HFFc6 (cell line): ENCODE data around the gene SLC12A6. TPM values are rescaled to one million over a fixed set of nuclear protein-coding genes. Genes with fewer than 3 reads are reported as not detected.

Experiments
- DNase-seq: peaks from one replicate; pipeline ENCODE4 v3.0.0-alpha.2; 2018
- H3K27ac Mint-ChIP-seq: 2 replicates; pipeline ENCODE4 v1.8.0; 2020; ENCODE audit warnings: mild to moderate bottlenecking, mixed read lengths
- H3K27me3 Mint-ChIP-seq: 2 replicates; pipeline ENCODE4 v1.8.0; 2021; ENCODE audit warnings: mild to moderate bottlenecking, moderate library complexity, mixed read lengths; ENCODE audit not compliant: insufficient read depth
- H3K36me3 Mint-ChIP-seq: 2 replicates; pipeline ENCODE4 v1.8.0; 2021; ENCODE audit warnings: low read depth, mixed read lengths
- H3K4me1 Mint-ChIP-seq: 2 replicates; pipeline ENCODE4 v1.8.0; 2020; ENCODE audit warnings: low read depth, mixed read lengths
- H3K4me3 Mint-ChIP-seq: 2 replicates; pipeline ENCODE4 v1.8.0; 2020; ENCODE audit warnings: mild to moderate bottlenecking, moderate library complexity, mixed read lengths
- H3K9me3 Mint-ChIP-seq: 2 replicates; pipeline ENCODE4 v1.8.0; 2020; ENCODE audit warnings: mild to moderate bottlenecking, mixed read lengths
- total RNA-seq, 6 experiments: library from RNA; stranded (reverse); fragmentation: NEBNext Ultra II Directional; extraction: Animal tissue kit (Norgen Biotek cat#: 25700); gene quantifications; 2 replicates in 1 of 6; 3 replicates in 5 of 6; pipeline ENCODE4 v1.2.3, GENCODE V29; 2021
- TF ChIP-seq, protein P1 (sequence below): fragments of 200-600 bp; sonication (generic); IDR thresholded peaks from 2 replicates; pipeline ENCODE4 v1.5.0; 2021; ENCODE audit warnings: antibody characterized with exemption, mild to moderate bottlenecking

The SLC12A6 gene
- total RNA-seq, 6 experiments from 2014 or later = 6.5 to 10.7 (median 8.3) TPM

DNA sequence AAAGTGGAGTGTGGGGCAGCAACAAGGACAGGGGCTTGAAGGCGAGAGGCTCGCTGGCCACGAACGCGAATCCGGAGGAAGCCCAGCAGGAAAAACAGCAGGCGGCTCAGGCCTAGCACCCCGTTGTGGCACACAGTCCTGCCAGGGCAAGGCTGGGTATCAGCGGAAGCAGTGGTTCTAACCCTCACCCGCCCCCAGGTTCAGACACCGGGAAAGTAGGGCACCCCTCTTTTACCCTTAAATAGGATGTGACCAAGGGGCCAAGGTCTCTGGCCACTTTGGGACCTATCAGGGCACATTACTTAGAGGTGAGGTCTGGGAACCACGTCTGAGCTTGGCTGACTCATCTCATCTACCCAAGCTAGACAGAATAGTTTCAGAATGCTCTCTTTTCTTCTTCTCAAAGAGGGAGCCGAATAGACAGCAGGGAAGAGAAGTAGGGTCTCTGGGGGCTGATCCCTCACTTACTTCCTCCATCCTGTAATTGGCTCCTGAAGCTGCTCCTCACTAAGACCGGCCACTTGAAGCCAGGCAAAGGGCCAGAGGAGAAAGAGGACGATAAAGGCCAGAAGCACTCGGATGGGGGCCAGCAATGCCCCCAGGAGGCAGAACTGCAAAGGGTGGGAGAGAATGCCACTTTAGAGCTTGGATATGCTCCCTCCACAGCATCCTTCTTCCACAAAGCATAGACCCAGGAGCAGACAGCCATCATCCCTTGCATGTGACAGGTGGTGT is 27.7 kb upstream of the SLC12A6 start:
- no peaks in the 10 kb centered on the region for H3K27me3 Mint-ChIP-seq
- H3K27ac Mint-ChIP-seq = peak overlapping the region; percentile 38; the same call in 1 of the 2 replicates

DNA sequence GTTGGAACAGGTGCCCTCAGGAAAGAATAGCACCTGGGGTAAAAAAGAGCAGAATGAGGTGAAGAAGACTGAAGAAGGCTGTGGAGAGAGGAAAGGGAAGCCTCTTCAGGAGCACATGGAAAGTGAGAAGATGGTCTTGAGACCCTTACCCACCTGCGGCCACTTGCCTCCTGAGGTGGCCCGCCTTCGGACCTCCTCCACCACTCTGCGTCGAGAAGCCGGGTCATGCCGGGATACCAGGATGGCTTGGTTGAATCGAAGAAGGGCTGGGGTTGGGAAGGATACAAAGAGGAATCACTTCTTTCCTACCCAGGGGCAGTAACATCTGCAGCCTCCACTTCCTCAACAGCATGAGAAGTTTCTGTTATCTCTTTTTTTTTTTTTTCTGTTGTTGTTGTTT is 26.5 kb upstream of the SLC12A6 start:
- peaks cover 5% of the 10 kb centered on the region; the same call in 1 of the 2 replicates for H3K36me3 Mint-ChIP-seq
- DNase-seq = no peak
- H3K27me3 Mint-ChIP-seq = no peaks in the 10 kb centered on the region
- H3K9me3 Mint-ChIP-seq = no peaks in the 10 kb centered on the region
- peaks cover 28% of the 10 kb centered on the region for H3K4me1 Mint-ChIP-seq
- no peak overlapping the region for H3K4me3 Mint-ChIP-seq
- TF ChIP-seq, protein P1, sequence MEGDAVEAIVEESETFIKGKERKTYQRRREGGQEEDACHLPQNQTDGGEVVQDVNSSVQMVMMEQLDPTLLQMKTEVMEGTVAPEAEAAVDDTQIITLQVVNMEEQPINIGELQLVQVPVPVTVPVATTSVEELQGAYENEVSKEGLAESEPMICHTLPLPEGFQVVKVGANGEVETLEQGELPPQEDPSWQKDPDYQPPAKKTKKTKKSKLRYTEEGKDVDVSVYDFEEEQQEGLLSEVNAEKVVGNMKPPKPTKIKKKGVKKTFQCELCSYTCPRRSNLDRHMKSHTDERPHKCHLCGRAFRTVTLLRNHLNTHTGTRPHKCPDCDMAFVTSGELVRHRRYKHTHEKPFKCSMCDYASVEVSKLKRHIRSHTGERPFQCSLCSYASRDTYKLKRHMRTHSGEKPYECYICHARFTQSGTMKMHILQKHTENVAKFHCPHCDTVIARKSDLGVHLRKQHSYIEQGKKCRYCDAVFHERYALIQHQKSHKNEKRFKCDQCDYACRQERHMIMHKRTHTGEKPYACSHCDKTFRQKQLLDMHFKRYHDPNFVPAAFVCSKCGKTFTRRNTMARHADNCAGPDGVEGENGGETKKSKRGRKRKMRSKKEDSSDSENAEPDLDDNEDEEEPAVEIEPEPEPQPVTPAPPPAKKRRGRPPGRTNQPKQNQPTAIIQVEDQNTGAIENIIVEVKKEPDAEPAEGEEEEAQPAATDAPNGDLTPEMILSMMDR = no peak
- H3K27ac Mint-ChIP-seq = no peak overlapping the region

More for the DNA sequence above, 27.7 kb upstream of the SLC12A6 start:
- H3K4me3 Mint-ChIP-seq = peak overlapping the region; percentile 97
- H3K36me3 Mint-ChIP-seq = peaks cover 5% of the 10 kb centered on the region; the same call in 1 of the 2 replicates
- peaks cover 32% of the 10 kb centered on the region for H3K4me1 Mint-ChIP-seq
- DNase-seq = no peak
- no peaks in the 10 kb centered on the region for H3K9me3 Mint-ChIP-seq
- TF ChIP-seq, protein P1 = no peak

DNA sequence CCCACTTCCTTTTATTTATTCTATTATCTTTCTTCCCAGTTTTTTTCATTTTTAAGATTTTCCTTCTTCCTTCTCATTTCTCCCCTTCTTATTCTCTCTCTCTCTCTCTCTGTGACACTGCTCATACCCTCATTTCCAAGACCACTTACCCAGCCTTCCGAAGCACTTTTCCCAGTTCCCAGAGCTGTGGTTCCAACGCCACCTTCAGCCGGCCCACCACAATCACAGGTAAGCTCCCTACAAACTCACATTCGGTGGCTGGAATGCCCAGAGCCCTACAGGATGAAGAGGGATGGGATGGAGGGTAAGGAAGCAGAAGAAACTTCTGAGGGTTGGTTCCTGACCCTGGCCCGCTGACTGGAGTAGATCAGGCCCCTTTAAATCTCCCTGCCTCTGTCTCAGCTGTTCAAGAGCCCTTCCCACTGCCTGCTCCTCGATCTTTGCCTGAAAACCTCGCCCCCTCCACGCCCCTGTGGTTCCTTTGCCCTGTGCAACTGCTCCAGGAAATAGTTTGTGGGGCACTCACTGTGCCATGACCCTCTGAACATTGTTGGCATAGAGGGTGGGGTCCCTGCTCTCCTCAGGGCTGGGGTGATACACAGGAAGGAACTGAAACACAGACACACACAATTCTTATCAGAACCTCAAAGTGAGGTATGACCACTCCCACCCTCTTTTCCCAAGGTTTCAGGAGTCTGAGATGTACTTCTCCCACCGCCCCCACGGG is 24.6 kb upstream of the SLC12A6 start:
- DNase-seq = no peak
- TF ChIP-seq, protein P1 = no peak
- Mint-ChIP-seq H3K27me3 (no peaks in the 10 kb centered on the region), H3K9me3 (no peaks in the 10 kb centered on the region), H3K4me3 (no peak overlapping the region), H3K27ac (no peak overlapping the region), H3K36me3 (peaks cover 6% of the 10 kb centered on the region; the same call in 1 of the 2 replicates), H3K4me1 (peaks cover 18% of the 10 kb centered on the region)

DNA sequence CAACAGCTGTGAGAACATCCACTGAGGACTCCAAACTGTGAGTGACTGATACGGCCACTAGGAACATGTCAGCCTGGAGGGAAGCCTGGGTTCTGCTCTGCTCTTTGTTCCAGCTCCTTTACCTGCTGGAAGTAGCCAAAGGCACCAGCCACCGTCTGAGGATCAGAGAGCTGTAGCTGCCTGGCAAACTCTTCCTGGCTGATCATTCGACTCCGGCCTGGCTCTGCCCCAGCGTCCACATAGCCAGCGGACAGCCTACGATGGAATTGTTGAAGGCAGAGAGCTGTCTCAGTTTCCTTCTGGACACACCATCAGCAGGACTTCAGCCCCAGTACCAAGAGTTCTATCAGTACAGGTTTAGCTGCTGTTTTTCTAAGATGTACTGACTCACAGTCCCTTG is 23.7 kb upstream of the SLC12A6 start:
- H3K36me3 Mint-ChIP-seq = peaks cover 9% of the 10 kb centered on the region; the same call in 1 of the 2 replicates
- peaks cover 18% of the 10 kb centered on the region for H3K4me1 Mint-ChIP-seq
- TF ChIP-seq, protein P1 = no peak
- H3K27ac Mint-ChIP-seq = no peak overlapping the region
- no peaks in the 10 kb centered on the region for H3K27me3 Mint-ChIP-seq
- H3K4me3 Mint-ChIP-seq = no peak overlapping the region
- no peaks in the 10 kb centered on the region for H3K9me3 Mint-ChIP-seq
- DNase-seq = no peak

DNA sequence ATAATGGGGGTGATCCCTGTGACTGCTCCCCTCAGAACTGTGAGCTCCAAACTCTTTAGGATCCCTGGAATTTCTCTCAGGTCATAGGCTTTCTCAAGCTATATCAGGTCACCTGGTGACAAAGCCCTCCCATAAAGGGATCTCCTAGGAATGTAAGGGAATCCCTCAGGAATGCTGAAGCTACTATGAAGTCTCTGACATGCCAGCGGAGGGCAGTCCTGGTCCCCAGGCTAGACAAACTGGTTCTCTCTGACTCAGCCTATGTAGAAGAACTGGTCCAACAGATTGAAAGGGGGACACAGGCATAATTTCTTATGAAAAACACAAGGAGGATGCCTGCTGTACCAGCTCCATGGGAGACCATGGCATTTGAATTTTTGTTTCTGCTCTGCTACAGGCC is 22.7 kb upstream of the SLC12A6 start:
- H3K27me3 Mint-ChIP-seq = no peaks in the 10 kb centered on the region
- H3K27ac Mint-ChIP-seq = no peak overlapping the region
- TF ChIP-seq, protein P1 = no peak
- peaks cover 9% of the 10 kb centered on the region for H3K4me1 Mint-ChIP-seq
- peak; percentile 30 for DNase-seq
- peaks cover 9% of the 10 kb centered on the region; the same call in 1 of the 2 replicates for H3K36me3 Mint-ChIP-seq
- no peaks in the 10 kb centered on the region for H3K9me3 Mint-ChIP-seq
- H3K4me3 Mint-ChIP-seq = no peak overlapping the region
